Ovary (tissue), 9 donors: ENCODE data around the gene NDUFA12. TPM values are rescaled to one million over a fixed set of nuclear protein-coding genes. Genes with fewer than 3 reads are reported as not detected.
"Not testable (repeated sequence)": the region's sequence is repeated elsewhere in the genome, so short reads cannot be mapped to it uniquely, and the experiment has no call there.

Experiments
- DNase-seq, 5 donors: peaks; one replicate each; pipeline ENCODE4 v3.0.0-alpha.2; 2019 to 2020
- H3K27ac ChIP-seq, 2 donors: fragments of 200-600 bp; one replicate each; pipeline versions ENCODE4 v1.5.1 to v1.8.0; 2019 to 2022
- H3K27me3 ChIP-seq: fragments of 200-600 bp; one replicate; pipeline ENCODE4 v1.8.0; 2022
- H3K36me3 ChIP-seq: fragments of 200-600 bp; sonication (generic); one replicate; pipeline ENCODE4 v1.5.1; 2019
- H3K4me1 ChIP-seq: one replicate; pipeline ENCODE4 v1.8.1; 2013; ENCODE audit warnings: mild to moderate bottlenecking, moderate library complexity; ENCODE audit not compliant: insufficient read depth
- H3K4me3 ChIP-seq: fragments of 200-600 bp; sonication (generic); one replicate; pipeline ENCODE4 v1.5.1; 2017
- H3K9me3 ChIP-seq, 2 donors: fragments of 200-600 bp in 1 of 2; sonication (generic) in 1 of 2; one replicate each; pipeline versions ENCODE4 v1.5.1 to v1.8.1; 2013 to 2019; ENCODE audit warnings: mild to moderate bottlenecking in 1 of 2, moderate library complexity in 1 of 2
- CTCF ChIP-seq, 3 donors: fragments of 450-650 bp in 2 of 3; fragments of 200-600 bp in 1 of 3; IDR thresholded peaks; one replicate each; pipeline versions ENCODE4 v1.5.1 to v1.8.0; 2016 to 2022; ENCODE audit warnings: antibody characterized with exemption in 3 of 3, mild to moderate bottlenecking in 1 of 3
- EP300 ChIP-seq: sonication (generic); formaldehyde crosslinking; IDR thresholded peaks from one replicate; pipeline ENCODE4 v1.6.1; 2017; ENCODE audit warnings: antibody characterized with exemption
- POLR2A ChIP-seq: fragments of 450-650 bp; IDR thresholded peaks from one replicate; pipeline ENCODE4 v1.6.1; 2017; ENCODE audit warnings: antibody characterized with exemption, mild to moderate bottlenecking, moderate library complexity
- WGBS, 3 donors: extraction: QIAGEN DNeasy Blood & Tissue Kit in 1 of 3; methylation state at CpG; one replicate each; pipeline versions ENCODE4 v1.1.5 to v1.1.7; 2013 to 2017; 5-methylcytosine and 5-hydroxymethylcytosine counted together
- intact Hi-C, 4 donors: fragments of 100-400 bp; cut with DNase I; formaldehyde crosslinking; loops; one replicate each; pipeline versions ENCODE4 v1.11.0 to v1.15.1; 2022 to 2023
- polyA plus RNA-seq, 2 donors: library from polyadenylated mRNA; stranded (reverse); fragments of 200-250 nt in 1 of 2; fragments of 350-450 nt in 1 of 2; fragmentation: Illumina TruSeq in 1 of 2; extraction: RNeasy Lipid Tissue Mini Kit (QIAGEN cat#74804) in 1 of 2; gene quantifications; one replicate each; pipeline ENCODE4 v1.2.3, GENCODE V29; 2013 to 2014
- total RNA-seq, 7 donors: library from RNA; depleted of rRNA in 2 of 7; stranded (reverse); fragments of >200 nt in 2 of 7; fragmentation: NEBNext Ultra II Directional in 3 of 7; extraction: Animal tissue kit (Norgen Biotek cat#: 25700) in 3 of 7; gene quantifications; one replicate each; pipeline versions ENCODE4 v1.1.0 to v1.2.4, GENCODE V29; 2016 to 2023
- donor health status: DM: no; HTN: no; CAD: no; lungs with moderate emphysema.
- donor health status: DM: no; HTN: no; CAD: no.
- donor health status: Bipolar disorder and iron deficiency.
- donor health status: DM: yes; HTN: yes; CAD: no.
- donor health status: DM: no; HTN: no; CAD: no.
- donor health status: DM: yes; HTN: yes; CAD: no.

The NDUFA12 gene
- total and polyA plus RNA-seq, 9 donors: 51.1 to 151 (median 60.2) TPM

GRCh38 chr12:94987801-94988200 is 15.7 kb downstream of the NDUFA12 start:
- DNase-seq: no peak
- intact Hi-C loops: no loop called here
- WGBS, 3 donors: 44 to 48% (median 46%) methylated on average over 2 of the region's 2 CpGs

GRCh38 chr12:94987076-94987669 is 16.3 kb downstream of the NDUFA12 start:
- intact Hi-C loops: no loop called here

More at GRCh38 chr12:94987801-94988200, 15.7 kb downstream of the NDUFA12 start:
- no peaks in the 10 kb centered on the region for H3K27me3 ChIP-seq
- H3K4me1 ChIP-seq: no peaks in the 10 kb centered on the region
- no peak overlapping the region for H3K4me3 ChIP-seq
- no peak overlapping the region for H3K27ac ChIP-seq
- no peaks in the 10 kb centered on the region for H3K36me3 ChIP-seq
- TF ChIP-seq EP300 (no peak), POLR2A (no peak), CTCF (IDR thresholded peaks at IDR 0.05) (no peak)
- no peaks in the 10 kb centered on the region for H3K9me3 ChIP-seq

GRCh38 chr12:94985099-94985498 is 18.4 kb downstream of the NDUFA12 start:
- H3K27ac ChIP-seq, H3K27me3 ChIP-seq, H3K4me1 ChIP-seq, H3K4me3 ChIP-seq, DNase-seq, H3K36me3 ChIP-seq, intact Hi-C loops, H3K9me3 ChIP-seq: not testable (repeated sequence)
- WGBS, 3 donors: 81 to 83% (median 81%) methylated on average over 9 of the region's 9 CpGs

More at GRCh38 chr12:94987076-94987669, 16.3 kb downstream of the NDUFA12 start:
- Histone ChIP-seq H3K36me3 (no peaks in the 10 kb centered on the region), H3K27me3 (no peaks in the 10 kb centered on the region), H3K4me1 (no peaks in the 10 kb centered on the region), H3K9me3 (no peaks in the 10 kb centered on the region), H3K27ac (no peak overlapping the region), H3K4me3 (no peak overlapping the region)
- 85 to 90% (median 88%) methylated on average over 8 of the region's 8 CpGs for WGBS, 3 donors
- no peak for DNase-seq
- TF ChIP-seq EP300 (no peak), CTCF (IDR thresholded peaks at IDR 0.05) (no peak), POLR2A (no peak)

- intact Hi-C loops: no loop called here
- no peak for DNase-seq
- no peak for TF ChIP-seq EP300
- TF ChIP-seq CTCF (IDR thresholded peaks at IDR 0.05): no peak
- TF ChIP-seq POLR2A: no peak
- Histone ChIP-seq H3K9me3 (no peaks in the 10 kb centered on the region), H3K4me1 (no peaks in the 10 kb centered on the region), H3K27ac (no peak overlapping the region), H3K27me3 (no peaks in the 10 kb centered on the region), H3K36me3 (no peaks in the 10 kb centered on the region), H3K4me3 (no peak overlapping the region)
- WGBS, 3 donors: 89 to 98% (median 95%) methylated on average over 2 of the region's 2 CpGs
Measured at GRCh38 chr12:94983321-94983720, 20.2 kb downstream of the NDUFA12 start.

- H3K9me3 ChIP-seq: no peaks in the 10 kb centered on the region
- H3K36me3 ChIP-seq: no peaks in the 10 kb centered on the region
- no peak for TF ChIP-seq POLR2A
- TF ChIP-seq EP300: no peak
- no peak for TF ChIP-seq CTCF (IDR thresholded peaks at IDR 0.05)
- H3K27ac ChIP-seq: no peak overlapping the region
- 65 to 79% (median 66%) methylated on average over 7 of the region's 7 CpGs for WGBS, 3 donors
- no peak for DNase-seq
- intact Hi-C loops: no loop called here
- H3K27me3 ChIP-seq: no peaks in the 10 kb centered on the region
- H3K4me3 ChIP-seq: no peak overlapping the region
- H3K4me1 ChIP-seq: no peaks in the 10 kb centered on the region
Measured at GRCh38 chr12:94982456-94982855, 21.0 kb downstream of the NDUFA12 start.
